Karpas-422 (cell line): Measurements from ENCODE around the gene DSCAM. TPM values are rescaled to one million over a fixed set of nuclear protein-coding genes. Genes with fewer than 3 reads are reported as not detected.

ENCODE experiments used
- DNase-seq: peaks from one replicate; pipeline ENCODE4 v3.0.0-alpha.2; 2015
- H2AFZ ChIP-seq: fragments of 200-600 bp; sonication (generic); 2 replicates; pipeline ENCODE4 v1.6.1; 2014; ENCODE audit warnings: antibody characterized with exemption, low read length, mixed read lengths
- H3K27ac ChIP-seq: fragments of 200-600 bp; sonication (generic); 2 replicates; pipeline ENCODE4 v1.5.1; 2014; ENCODE audit warnings: mild to moderate bottlenecking, low read length, moderate library complexity
- H3K27me3 ChIP-seq: fragments of 200-600 bp; sonication (generic); 2 replicates; pipeline ENCODE4 v1.6.1; 2014; ENCODE audit warnings: low read length, mixed read lengths
- H3K36me3 ChIP-seq: fragments of 200-600 bp; sonication (generic); 2 replicates; pipeline ENCODE4 v1.6.1; 2014; ENCODE audit warnings: low read length, mixed read lengths; ENCODE audit not compliant: insufficient read depth
- H3K4me1 ChIP-seq: fragments of 200-600 bp; sonication (generic); 2 replicates; pipeline ENCODE4 v1.6.1; 2014; ENCODE audit warnings: mild to moderate bottlenecking, low read length, mixed read lengths
- H3K4me2 ChIP-seq: fragments of 200-600 bp; sonication (generic); 2 replicates; pipeline ENCODE4 v1.6.1; 2014; ENCODE audit warnings: low read length, low read depth, mild to moderate bottlenecking; ENCODE audit not compliant: poor library complexity, severe bottlenecking
- H3K4me3 ChIP-seq: fragments of 200-600 bp; sonication (generic); 2 replicates; pipeline ENCODE4 v1.5.1; 2014; ENCODE audit warnings: mild to moderate bottlenecking, antibody characterized with exemption, low read length, mixed read lengths
- H3K79me2 ChIP-seq: fragments of 200-600 bp; sonication (generic); 2 replicates; pipeline ENCODE4 v1.6.1; 2014; ENCODE audit warnings: mild to moderate bottlenecking, low read length, mixed read lengths
- H3K9ac ChIP-seq: fragments of 200-600 bp; sonication (generic); 2 replicates; pipeline ENCODE4 v1.6.0; 2014; ENCODE audit warnings: low read length
- H3K9me2 ChIP-seq: fragments of 200-600 bp; sonication (generic), shearing (Covaris generic); replicated peaks from 2 replicates; pipeline ENCODE4 v1.6.0; 2014; ENCODE audit warnings: mild to moderate bottlenecking, low read length, moderate library complexity; ENCODE audit not compliant: insufficient read depth
- H3K9me3 ChIP-seq: fragments of 300-700, 200-600 bp; sonication (generic); 2 replicates; pipeline ENCODE4 v1.6.1; 2014; ENCODE audit warnings: low read length, mixed read lengths
- H4K20me1 ChIP-seq: fragments of 200-600 bp; sonication (generic); 2 replicates; pipeline ENCODE4 v1.6.1; 2014; ENCODE audit warnings: mild to moderate bottlenecking, antibody characterized with exemption, low read length, low read depth; ENCODE audit not compliant: insufficient read depth
- total RNA-seq: library from RNA; depleted of rRNA; stranded (reverse); fragments of >200 nt; shearing (Covaris generic); gene quantifications from 2 replicates; pipeline ENCODE4 v1.2.3, GENCODE V29; 2014; ENCODE audit warnings: low replicate concordance

The DSCAM gene
- total RNA-seq, 1 experiment from 2014 or later: not detected

DNA sequence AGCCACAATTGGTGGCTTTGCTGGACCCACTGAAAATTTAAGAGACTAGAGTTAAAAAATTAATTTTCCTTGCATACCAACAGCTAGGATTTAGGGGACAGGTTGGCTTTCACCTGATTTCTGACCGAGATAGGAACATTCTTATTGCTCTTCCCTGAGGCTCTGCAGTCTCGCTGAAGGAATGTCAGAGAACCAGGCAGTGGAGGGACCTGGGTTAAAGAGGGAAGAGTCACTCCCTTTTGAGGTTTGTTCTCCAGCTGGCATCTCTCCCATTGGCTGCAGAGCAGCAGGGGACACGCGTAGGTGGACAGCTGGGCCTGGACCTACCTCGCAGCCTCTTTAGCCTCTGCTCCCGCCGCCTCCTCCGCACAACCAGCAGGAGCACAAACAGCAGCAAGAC lies 772.2 kb downstream of the DSCAM start:
- Histone ChIP-seq H3K4me1 (no peaks in the 10 kb centered on the region), H3K36me3 (no peaks in the 10 kb centered on the region)

DNA sequence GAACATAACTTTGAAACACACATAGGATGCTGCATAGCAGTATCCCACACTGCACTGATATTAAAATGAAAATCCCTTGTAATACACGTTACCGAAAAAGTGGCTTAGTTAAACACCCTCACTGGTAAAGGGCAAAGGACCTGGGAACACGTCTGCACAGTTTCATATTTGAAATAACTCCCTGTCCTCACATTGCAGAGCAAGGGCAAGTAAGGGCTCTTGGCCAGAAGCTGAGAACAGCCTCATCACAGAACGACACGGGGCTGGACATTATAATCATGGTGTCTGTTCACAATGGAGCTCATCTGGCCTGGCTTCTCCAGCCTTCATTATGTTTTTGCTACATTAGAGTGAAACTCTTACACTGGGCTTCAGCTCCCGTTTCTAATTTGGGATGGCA lies 772.8 kb downstream of the DSCAM start:
- Histone ChIP-seq H3K36me3 (no peaks in the 10 kb centered on the region), H3K27me3 (no peaks in the 10 kb centered on the region), H3K4me3 (no peak overlapping the region), H3K9me3 (no peaks in the 10 kb centered on the region), H3K79me2 (no peaks in the 10 kb centered on the region), H3K9ac (no peak overlapping the region), H3K9me2 (no peaks in the 10 kb centered on the region), H3K4me1 (no peaks in the 10 kb centered on the region), H3K27ac (no peak overlapping the region), H4K20me1 (no peaks in the 10 kb centered on the region), H2AFZ (no peak overlapping the region), H3K4me2 (no peak overlapping the region)
- DNase-seq: no peak

More for the DNA sequence above, 772.2 kb downstream of the DSCAM start:
- no peaks in the 10 kb centered on the region for H3K9me3 ChIP-seq
- no peaks in the 10 kb centered on the region for H3K9me2 ChIP-seq
- H3K4me3 ChIP-seq: no peak overlapping the region
- no peak for DNase-seq
- H2AFZ ChIP-seq: no peak overlapping the region
- H3K79me2 ChIP-seq: no peaks in the 10 kb centered on the region
- H3K27me3 ChIP-seq: no peaks in the 10 kb centered on the region
- no peak overlapping the region for H3K27ac ChIP-seq
- H3K9ac ChIP-seq: no peak overlapping the region
- no peak overlapping the region for H3K4me2 ChIP-seq
- no peaks in the 10 kb centered on the region for H4K20me1 ChIP-seq

DNA sequence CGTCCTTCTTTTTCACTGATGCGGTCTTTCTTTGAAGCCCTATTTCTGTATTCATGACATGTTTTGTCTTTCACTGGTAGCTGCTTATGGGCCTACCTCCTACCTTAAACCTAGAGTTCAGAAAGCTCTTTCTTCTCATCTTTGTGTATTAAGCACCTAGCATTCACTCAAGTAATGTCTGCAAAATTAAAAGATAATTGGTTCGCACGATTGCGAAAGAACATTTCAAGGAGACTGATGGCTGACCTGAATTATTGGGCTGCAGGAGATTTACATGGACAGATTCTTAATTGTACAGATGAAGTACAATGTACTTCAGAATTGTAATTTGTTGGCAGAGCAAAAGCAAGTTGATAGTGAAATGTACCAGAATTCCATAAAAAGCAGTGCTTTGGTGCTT lies 773.3 kb downstream of the DSCAM start:
- Histone ChIP-seq H3K36me3 (no peaks in the 10 kb centered on the region), H3K9me3 (no peaks in the 10 kb centered on the region), H3K4me2 (no peak overlapping the region)

DNA sequence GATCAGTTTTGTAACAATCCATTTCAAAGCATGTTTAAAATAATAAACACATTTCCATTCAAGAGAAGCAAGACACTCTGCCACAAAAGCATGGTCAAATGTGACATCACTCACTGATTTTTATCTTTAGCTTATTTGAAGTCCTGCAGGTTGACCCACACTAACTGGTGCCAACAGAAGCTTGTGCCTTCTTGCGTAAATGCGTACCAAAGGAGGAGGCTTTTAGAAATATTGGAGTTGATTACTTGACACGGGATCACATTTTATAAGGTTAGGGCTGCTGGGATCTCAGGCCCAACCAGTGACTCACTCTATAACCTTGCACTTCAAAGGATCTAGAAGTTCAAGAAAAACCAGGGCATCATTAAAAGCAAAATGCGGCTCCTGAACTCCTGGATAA lies 776.1 kb downstream of the DSCAM start:
- Histone ChIP-seq H3K9ac (no peak overlapping the region), H3K9me2 (no peaks in the 10 kb centered on the region), H3K4me2 (no peak overlapping the region), H3K9me3 (no peaks in the 10 kb centered on the region), H2AFZ (no peak overlapping the region), H3K36me3 (no peaks in the 10 kb centered on the region), H4K20me1 (no peaks in the 10 kb centered on the region), H3K4me3 (no peak overlapping the region), H3K27ac (no peak overlapping the region), H3K27me3 (no peaks in the 10 kb centered on the region), H3K4me1 (no peaks in the 10 kb centered on the region), H3K79me2 (no peaks in the 10 kb centered on the region)
- no peak for DNase-seq

More for the DNA sequence above, 773.3 kb downstream of the DSCAM start:
- Histone ChIP-seq H3K4me3 (no peak overlapping the region), H3K27me3 (no peaks in the 10 kb centered on the region), H3K9me2 (no peaks in the 10 kb centered on the region), H2AFZ (no peak overlapping the region), H3K9ac (no peak overlapping the region), H3K27ac (no peak overlapping the region), H3K4me1 (no peaks in the 10 kb centered on the region), H4K20me1 (no peaks in the 10 kb centered on the region), H3K79me2 (no peaks in the 10 kb centered on the region)
- no peak for DNase-seq

DNA sequence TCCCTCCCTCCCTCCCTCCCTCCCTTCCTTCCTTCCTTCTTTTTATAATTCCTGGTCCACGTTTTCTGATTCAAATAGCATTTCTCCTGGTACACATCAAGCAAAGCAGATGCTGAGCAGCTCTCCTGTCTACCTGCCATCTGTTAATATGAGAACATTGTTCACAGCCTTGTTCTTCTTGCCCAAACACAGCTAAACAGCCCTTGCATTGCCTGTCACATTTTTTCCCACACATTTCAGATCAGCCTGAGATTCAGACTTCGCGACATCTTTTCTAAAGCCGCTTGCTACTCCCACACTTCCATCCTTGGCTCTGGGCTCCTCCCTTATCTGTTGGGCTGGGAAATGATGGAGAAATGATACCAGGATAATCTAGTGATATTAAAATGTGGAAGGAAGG lies 779.2 kb downstream of the DSCAM start:
- Histone ChIP-seq H3K9ac (no peak overlapping the region), H3K36me3 (no peaks in the 10 kb centered on the region), H3K4me1 (no peaks in the 10 kb centered on the region), H3K79me2 (no peaks in the 10 kb centered on the region), H3K4me2 (no peak overlapping the region), H4K20me1 (no peaks in the 10 kb centered on the region), H3K27ac (no peak overlapping the region), H3K9me3 (no peaks in the 10 kb centered on the region), H3K4me3 (no peak overlapping the region), H2AFZ (no peak overlapping the region), H3K9me2 (no peaks in the 10 kb centered on the region), H3K27me3 (no peaks in the 10 kb centered on the region)
- DNase-seq: no peak

DNA sequence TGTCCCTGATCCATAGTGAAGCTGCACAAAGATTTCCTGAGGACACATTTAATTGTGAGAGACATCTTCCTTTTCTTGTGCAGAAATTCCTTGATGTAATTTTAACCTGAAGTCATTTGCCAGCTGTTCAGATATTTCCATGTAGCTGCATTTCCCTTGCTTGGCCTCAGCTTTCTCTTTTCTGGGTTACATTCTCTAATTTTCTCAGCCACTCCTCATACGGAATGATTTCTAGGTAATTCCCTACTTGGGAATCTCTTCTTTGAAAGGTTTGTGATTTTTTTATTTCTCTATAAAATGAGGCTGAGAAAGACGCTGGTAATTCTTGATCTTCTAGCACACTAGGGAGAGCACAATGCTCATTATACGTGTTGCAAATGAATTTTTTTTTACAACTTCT lies 780.7 kb downstream of the DSCAM start:
- no peak overlapping the region for H3K4me2 ChIP-seq
- no peaks in the 10 kb centered on the region for H3K36me3 ChIP-seq
- H3K9ac ChIP-seq: no peak overlapping the region
- H3K9me2 ChIP-seq: no peaks in the 10 kb centered on the region
- H3K27me3 ChIP-seq: no peaks in the 10 kb centered on the region
- no peak for DNase-seq
- no peaks in the 10 kb centered on the region for H3K4me1 ChIP-seq
- H3K9me3 ChIP-seq: no peaks in the 10 kb centered on the region
- no peak overlapping the region for H3K27ac ChIP-seq
- no peak overlapping the region for H2AFZ ChIP-seq
- H3K4me3 ChIP-seq: no peak overlapping the region
- H4K20me1 ChIP-seq: no peaks in the 10 kb centered on the region
- no peaks in the 10 kb centered on the region for H3K79me2 ChIP-seq

DNA sequence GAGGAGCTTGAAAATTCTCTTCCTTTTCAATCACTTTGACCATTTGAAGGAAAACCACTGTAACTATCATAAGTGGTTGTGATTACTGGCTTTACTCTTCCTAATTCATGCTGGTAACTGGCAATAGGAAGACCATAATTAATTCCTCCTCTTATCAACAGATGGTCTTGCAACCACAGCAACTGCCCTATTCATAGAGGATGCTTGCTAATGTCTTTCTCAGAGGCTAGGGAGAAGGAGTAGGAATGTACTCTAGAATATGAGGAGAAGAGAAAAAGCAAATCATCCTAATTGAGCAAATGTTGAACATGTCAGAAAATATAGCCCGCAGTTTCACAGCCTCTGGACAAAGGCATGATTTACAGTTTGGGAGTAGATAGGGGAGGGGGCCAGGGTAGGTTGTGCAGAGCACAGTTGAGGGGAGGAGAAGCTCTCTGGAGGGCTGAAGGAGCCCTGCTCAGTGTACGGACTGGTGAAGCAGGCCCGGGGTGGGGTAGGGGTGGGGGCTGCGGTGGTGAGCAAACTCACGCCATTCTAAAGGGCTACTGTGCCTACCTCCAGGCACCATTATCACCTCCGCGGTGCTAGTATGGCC lies 786.8 kb downstream of the DSCAM start:
- Histone ChIP-seq H3K36me3 (no peaks in the 10 kb centered on the region), H3K79me2 (no peaks in the 10 kb centered on the region)

DNA sequence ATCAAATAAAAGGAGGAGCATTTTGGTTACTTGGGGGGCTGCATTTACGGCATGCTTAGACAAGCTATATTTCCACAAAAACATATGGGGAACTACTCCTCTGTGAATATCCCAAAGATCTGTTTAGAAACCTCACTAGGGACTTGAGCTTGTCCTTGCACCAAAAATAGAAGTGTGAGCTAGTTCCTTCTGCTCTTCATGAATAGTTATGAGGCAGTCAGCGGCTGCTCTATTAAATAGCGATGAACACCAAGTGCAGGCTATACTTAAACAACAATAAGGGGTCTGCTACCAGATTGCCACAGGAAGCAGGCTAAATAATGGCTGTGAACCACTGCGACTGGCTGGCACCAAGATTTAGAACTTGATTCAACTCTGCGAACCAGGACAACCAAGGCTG lies 789.6 kb downstream of the DSCAM start:
- Histone ChIP-seq H3K27ac (no peak overlapping the region), H4K20me1 (no peaks in the 10 kb centered on the region), H3K9me3 (no peaks in the 10 kb centered on the region), H3K9ac (no peak overlapping the region), H3K79me2 (no peaks in the 10 kb centered on the region), H3K36me3 (no peaks in the 10 kb centered on the region), H3K4me2 (no peak overlapping the region), H3K4me3 (no peak overlapping the region), H2AFZ (no peak overlapping the region), H3K27me3 (no peaks in the 10 kb centered on the region), H3K9me2 (no peaks in the 10 kb centered on the region), H3K4me1 (no peaks in the 10 kb centered on the region)
- DNase-seq: no peak

More for the DNA sequence above, 786.8 kb downstream of the DSCAM start:
- H3K4me2 ChIP-seq: no peak overlapping the region
- H4K20me1 ChIP-seq: no peaks in the 10 kb centered on the region
- no peaks in the 10 kb centered on the region for H3K4me1 ChIP-seq
- no peaks in the 10 kb centered on the region for H3K27me3 ChIP-seq
- DNase-seq: no peak
- no peaks in the 10 kb centered on the region for H3K9me3 ChIP-seq
- no peak overlapping the region for H3K4me3 ChIP-seq
- H3K27ac ChIP-seq: no peak overlapping the region
- no peak overlapping the region for H2AFZ ChIP-seq
- H3K9ac ChIP-seq: no peak overlapping the region
- no peaks in the 10 kb centered on the region for H3K9me2 ChIP-seq

DNA sequence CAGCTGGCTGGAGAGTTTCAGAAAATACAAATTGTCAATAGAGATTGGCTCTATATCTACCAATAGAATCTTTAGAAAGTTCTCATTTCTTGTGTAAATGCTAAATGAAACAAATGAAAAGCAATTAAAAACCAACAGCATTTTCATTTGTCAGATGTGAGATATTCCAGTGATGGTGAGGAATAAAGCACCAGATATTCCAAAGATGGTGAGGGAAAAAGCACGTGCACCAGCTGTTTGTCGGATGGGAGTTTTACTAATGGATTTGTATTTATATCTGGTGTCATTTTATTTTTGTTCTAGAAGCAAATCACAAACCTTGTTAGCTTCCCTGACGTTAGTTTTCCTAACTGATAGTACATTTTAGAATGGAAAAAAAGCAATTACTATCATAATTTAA lies 790.9 kb downstream of the DSCAM start:
- DNase-seq: no peak
- Histone ChIP-seq H3K9me3 (no peaks in the 10 kb centered on the region), H3K4me3 (no peak overlapping the region), H3K36me3 (no peaks in the 10 kb centered on the region), H4K20me1 (no peaks in the 10 kb centered on the region), H3K4me2 (no peak overlapping the region), H3K27me3 (no peaks in the 10 kb centered on the region), H3K4me1 (no peaks in the 10 kb centered on the region), H3K9ac (no peak overlapping the region), H3K27ac (no peak overlapping the region), H2AFZ (no peak overlapping the region), H3K79me2 (no peaks in the 10 kb centered on the region), H3K9me2 (no peaks in the 10 kb centered on the region)
